Activated gamma-delta T cell treated with anti-CD3 and anti-CD28 coated beads, Interleukin-2, amount 50 U/mL, for 16 hours (primary cell): ENCODE measurements around the gene ERBB4.

Experiments
- DNase-seq: peaks from one replicate; pipeline ENCODE4 v3.0.0-alpha.2; 2020; ENCODE audit warnings: low read depth

Gene ERBB4

GRCh38 chr2:212538305-212539071 is at the start of gene ERBB4:
Gene ERBB4 (minus strand): TSS chr2:212538802. CDS start chr2:212538530, 272 bp downstream.
- DNase-seq, result no peak

- DNase-seq, result no peak
Measured at GRCh38 chr2:212580117-212580516, 41.5 kb upstream of the ERBB4 start.

GRCh38 chr2:212556296-212556695 is 17.7 kb upstream of the ERBB4 start:
- no peak for DNase-seq

DNA sequence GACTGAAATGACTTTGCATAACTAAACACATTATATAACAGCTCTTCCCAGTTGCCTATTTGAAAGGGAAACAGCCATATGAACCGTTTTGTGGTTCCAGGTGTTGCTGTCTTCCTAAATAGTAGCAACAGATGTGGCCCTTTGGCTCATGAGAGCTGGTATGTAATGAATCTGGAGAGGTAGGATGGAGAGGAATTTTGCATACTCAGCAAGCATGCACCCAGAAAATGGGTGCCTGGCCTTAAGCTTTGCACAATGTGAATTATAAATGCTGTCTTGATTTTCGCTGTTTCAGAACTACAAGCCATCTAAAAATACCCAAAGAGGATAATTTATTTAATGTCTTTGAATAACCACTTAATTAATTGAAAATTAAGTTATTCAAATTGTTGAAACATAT is 15.6 kb upstream of the ERBB4 start:
- no peak for DNase-seq

GRCh38 chr2:212549941-212550340 is 11.3 kb upstream of the ERBB4 start:
- DNase-seq, result no peak

DNA sequence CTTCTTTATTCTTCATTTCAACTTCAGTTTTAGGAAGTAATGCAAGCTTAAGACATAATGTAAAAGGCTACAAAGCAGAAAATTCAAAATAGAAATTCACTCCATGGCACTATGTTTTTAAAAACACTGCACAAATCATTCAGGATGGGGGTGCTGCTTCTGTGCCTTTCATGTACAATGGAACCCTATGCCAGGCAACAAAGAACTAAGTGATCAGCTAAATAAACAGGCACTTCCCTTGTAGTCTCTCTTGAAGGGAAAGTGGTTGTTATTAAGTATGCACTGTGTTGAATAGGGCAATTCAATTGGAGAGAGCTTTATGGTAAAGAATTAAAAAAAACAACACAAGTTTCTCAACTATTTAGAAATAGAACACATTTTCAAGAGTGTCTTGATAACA is 10.9 kb upstream of the ERBB4 start:
- no peak for DNase-seq

DNA sequence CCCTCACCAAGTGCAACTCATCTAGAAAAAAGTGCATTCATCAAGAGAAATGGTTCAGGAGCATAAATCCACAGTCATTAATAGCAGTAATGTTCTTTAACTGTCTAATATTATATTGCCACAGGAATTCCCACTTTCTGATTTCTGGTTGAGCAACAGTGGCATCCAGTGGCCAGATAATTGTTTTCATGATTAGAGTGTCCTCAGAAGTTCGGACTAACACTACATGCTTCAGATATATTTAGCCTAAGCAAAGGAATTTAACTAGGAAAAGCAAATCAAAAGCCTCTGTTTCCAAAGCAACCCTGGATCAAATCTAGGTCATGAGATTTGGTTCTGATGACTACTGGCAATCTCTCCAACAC is 9.8 kb upstream of the ERBB4 start:
- no peak for DNase-seq

GRCh38 chr2:212547716-212548454 is 9.3 kb upstream of the ERBB4 start:
- no peak for DNase-seq

GRCh38 chr2:212546669-212547068 is 8.1 kb upstream of the ERBB4 start:
- DNase-seq, result no peak

- DNase-seq, result no peak
Measured at GRCh38 chr2:212540341-212540740, 1.7 kb upstream of the ERBB4 start.

GRCh38 chr2:212539072-212539880 is 674 bp upstream of the ERBB4 start:
- DNase-seq, result no peak

DNA sequence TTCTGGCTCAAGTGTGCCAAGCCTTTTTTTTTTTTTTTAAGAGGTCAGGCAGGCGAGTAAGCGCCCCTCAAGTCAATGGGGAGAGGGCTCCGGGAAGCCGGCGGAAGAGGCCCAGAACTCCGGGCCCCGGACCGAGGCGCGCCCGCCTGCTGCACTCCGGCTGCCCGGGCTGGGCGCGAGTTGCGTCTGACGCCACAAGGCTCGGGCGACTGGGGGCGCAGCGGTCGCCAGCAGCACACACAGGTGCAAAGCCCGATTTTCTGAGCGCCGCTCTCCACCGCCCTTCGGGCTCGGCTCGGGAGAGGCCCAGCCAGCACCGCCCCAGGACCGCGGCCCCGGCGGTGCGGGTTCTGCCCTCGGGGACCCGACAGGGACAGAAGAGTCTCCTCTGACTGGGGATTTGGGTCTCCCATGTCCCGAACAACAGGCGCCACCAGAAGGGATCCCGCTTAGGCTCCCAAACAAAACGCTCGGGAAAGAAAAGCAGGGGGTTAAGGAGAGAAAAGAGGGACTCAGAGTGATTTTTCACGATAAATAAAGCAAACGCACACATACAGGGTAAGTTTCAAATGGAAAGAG is 787 bp downstream of the ERBB4 start:
- DNase-seq, result no peak

GRCh38 chr2:212536817-212537725 is 1.5 kb downstream of the ERBB4 start:
- DNase-seq, result no peak

DNA sequence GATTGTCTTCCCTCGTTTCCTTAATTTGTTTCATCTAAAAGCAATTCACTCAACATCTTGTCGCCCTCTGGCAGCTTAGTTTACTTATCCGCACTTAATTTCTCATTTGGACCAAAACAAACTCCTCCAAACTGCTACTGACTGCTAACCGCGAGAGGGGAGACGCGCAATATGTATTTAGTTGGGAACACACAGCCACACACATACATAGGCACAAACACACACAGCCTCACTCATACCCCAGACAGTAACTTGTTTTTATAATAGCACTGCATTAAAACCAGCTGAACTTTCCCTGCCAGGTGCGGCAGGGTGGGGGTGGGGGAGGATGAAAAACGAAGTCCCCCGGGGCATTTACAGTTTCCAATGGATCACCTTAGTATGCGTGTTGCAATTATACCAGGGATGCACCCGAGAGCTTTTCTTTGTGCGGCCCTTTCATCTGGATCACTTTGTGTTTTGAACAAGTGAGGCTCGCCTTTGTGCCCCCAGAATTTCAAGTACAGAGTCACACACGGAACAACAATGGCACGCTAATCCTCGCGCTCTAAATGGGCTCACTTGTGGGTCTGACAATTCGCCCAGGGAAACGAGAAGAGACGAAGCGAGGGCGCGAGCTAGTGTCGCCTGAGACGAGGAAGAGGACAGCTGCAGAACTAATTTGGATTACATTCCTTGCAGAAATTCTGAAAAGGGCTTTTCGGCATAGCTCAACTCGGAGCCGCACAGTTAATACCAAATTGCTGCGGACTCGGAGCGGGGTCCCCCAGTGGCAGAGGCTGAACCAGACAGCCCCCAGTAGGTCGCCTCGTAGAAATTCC is 2.4 kb downstream of the ERBB4 start:
- no peak for DNase-seq

GRCh38 chr2:212534336-212534735 is 4.3 kb downstream of the ERBB4 start:
- DNase-seq, result no peak

GRCh38 chr2:212532585-212532984 is 6.0 kb downstream of the ERBB4 start:
- DNase-seq, result no peak

- no peak for DNase-seq
Measured at GRCh38 chr2:212532087-212532486, 6.5 kb downstream of the ERBB4 start.

DNA sequence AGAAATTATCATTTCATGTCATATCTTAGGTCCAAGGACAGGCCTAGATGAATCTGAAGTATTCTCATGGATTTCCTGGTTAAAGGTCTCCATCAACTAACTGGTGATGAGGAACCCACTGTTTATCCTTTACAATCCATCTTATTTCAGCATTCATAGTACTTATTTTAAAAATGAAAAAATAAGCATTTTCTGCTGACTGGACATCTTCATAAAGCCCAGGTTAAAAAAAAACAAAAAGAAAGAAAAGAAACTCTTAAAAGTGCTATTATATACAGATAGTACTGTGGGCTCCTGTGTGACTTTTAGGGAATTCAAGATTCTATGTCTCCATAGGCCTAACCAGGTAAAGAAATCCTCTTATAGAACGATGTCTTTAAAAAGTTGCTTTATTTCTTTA is 7.1 kb downstream of the ERBB4 start:
- no peak for DNase-seq

GRCh38 chr2:212530991-212531390 is 7.6 kb downstream of the ERBB4 start:
- DNase-seq, result no peak

DNA sequence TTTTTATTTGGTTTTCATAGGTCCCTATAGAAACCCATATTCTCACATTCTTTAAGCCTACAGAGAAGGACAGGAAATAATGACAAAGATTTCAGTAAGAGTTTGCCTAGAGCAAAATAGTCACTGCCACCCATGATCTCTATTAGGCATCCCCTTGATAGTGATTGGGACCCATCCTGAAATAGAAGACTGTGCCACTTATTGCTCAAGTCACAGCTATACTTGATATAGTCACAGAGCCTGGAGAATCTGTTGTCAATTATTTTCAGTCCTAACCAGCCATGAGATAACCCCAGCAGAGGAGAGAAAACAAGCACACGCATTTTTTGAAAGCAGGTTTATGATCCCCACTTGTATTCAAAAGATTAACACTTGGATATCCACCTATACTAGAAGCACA is 8.2 kb downstream of the ERBB4 start:
- no peak for DNase-seq
